NT2/D1 (cell line): ENCODE data around the gene CHD5.

Experiments used
- YY1 ChIP-seq: IDR thresholded peaks from 2 replicates; pipeline ENCODE4 v1.6.1; 2011; ENCODE audit not compliant: insufficient read length, insufficient read depth
- ZNF274 ChIP-seq: IDR thresholded peaks from 2 replicates; pipeline ENCODE4 v1.6.1; 2011; ENCODE audit warnings: mild to moderate bottlenecking, low read depth, low read length

GRCh38 chr1:6121651-6122370 is 58.3 kb downstream of the CHD5 start:
- TF ChIP-seq ZNF274 (no peak), YY1 (no peak)
